Endometrial microvascular endothelial cells (primary cell): ENCODE measurements around the gene MET. TPM values are rescaled to one million over a fixed set of nuclear protein-coding genes. Genes with fewer than 3 reads are reported as not detected.
"Not testable (repeated sequence)": the region's sequence is repeated elsewhere in the genome, so short reads cannot be mapped to it uniquely, and the experiment has no call there.

Experiments
- in situ Hi-C: cut with HindIII; loops from 2 replicates; pipeline ENCODE4 v1.10.0; 2017; ENCODE audit warnings: low sequenced_read_pairs, low pct_unique_long_range_greater_than_20kb; ENCODE audit errors: inconsistent ontology term
- total RNA-seq: library from RNA; depleted of rRNA; stranded (reverse); fragments of >200 nt; gene quantifications from one replicate; pipeline ENCODE4 v1.2.3, GENCODE V29; 2015; ENCODE audit errors: inconsistent ontology term

MET gene
- total RNA-seq, result 32.7 TPM

DNA sequence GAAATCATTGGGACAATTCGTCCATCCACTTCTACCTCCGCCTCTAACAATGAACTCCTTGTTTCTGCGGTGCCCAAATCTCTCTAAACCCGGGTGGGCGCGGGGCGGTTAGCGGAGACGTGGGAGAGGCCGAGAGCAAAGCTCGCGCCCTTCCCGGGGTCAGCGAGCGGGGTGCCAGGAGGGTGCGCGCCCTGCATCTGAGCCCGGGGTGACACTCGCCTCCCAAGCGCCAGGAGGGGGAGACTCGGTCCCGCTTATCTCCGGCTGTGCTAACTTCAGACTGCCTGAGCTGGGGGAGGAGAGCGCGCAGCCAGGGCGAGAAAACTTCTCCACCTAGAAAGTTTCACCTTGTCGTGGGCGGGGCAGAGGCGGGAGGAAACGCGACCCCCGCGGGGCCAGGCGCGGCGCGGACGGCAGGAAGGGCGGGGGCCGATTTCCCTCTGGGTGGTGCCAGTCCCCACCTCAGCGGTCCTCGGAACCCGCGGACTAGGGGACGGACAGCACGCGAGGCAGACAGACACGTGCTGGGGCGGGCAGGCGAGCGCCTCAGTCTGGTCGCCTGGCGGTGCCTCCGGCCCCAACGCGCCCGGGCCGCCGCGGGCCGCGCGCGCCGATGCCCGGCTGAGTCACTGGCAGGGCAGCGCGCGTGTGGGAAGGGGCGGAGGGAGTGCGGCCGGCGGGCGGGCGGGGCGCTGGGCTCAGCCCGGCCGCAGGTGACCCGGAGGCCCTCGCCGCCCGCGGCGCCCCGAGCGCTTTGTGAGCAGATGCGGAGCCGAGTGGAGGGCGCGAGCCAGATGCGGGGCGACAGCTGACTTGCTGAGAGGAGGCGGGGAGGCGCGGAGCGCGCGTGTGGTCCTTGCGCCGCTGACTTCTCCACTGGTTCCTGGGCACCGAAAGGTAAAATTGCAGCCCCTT, at the start of gene MET:
MET (plus strand) TSS at position 516 of the 915 bp plus-strand sequence. CDS start 26,889 bp downstream, outside the sequence.
- in situ Hi-C loops, result no loop called here

DNA sequence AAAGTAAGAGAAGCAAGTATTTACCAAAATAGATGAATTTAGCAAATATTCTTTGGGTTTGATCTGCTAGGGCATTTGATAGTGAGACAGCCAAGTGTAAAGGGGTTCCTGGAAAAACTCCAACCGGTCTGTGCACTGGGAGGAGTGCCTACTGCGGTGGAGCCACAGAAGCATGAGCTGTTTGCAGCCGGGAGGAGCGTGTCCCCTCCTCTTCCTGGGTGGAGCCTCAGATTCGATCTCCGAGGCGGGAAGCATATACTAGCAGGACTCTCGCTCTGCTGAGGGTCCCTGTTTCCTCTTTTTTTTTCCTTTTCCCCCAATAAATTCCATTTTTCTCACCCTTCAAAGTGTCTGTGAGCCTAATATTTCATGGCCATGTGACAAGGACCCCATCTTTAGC, 45.1 kb upstream of the MET start:
- in situ Hi-C loops, result no loop called here

DNA sequence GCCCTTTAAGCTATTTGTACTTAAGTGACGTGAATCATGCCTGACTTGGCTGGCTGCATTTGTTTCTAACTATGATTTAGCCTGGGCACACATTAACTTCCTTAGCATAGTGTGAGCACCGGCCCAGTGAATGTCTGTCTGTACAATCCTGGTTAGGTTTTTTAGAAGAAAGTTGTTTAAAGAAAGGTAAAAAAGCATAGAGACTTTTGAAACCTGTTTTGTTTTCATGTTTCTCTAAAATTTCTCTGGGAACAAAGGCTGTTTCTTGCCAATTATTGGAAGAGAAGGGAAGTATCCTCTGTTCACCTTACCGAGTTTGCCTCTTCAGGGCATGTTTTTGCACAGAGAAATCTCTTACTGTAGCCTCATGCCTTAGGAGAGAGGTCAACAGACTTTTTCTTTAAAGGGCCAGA, 42.9 kb upstream of the MET start:
- in situ Hi-C loops, result no loop called here

DNA sequence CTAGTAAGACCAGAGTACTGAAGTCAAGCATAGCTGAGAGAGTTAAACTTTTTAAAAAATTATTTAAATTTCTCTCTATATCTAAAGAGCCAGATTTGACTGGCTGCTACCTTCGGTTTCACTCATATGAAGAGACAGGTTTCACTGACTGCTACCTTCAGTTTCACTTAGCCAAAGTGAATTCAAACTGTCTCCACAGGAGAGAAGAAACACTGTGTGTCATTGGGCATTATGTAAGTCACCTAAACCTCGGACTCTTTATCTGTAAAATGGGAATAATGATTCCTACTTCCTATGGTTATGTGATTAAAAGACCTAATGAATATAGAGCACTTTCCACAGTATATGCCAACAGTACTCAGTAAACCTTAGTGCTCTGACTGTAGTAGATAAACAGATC, 41.6 kb upstream of the MET start:
- in situ Hi-C loops, result no loop called here

DNA sequence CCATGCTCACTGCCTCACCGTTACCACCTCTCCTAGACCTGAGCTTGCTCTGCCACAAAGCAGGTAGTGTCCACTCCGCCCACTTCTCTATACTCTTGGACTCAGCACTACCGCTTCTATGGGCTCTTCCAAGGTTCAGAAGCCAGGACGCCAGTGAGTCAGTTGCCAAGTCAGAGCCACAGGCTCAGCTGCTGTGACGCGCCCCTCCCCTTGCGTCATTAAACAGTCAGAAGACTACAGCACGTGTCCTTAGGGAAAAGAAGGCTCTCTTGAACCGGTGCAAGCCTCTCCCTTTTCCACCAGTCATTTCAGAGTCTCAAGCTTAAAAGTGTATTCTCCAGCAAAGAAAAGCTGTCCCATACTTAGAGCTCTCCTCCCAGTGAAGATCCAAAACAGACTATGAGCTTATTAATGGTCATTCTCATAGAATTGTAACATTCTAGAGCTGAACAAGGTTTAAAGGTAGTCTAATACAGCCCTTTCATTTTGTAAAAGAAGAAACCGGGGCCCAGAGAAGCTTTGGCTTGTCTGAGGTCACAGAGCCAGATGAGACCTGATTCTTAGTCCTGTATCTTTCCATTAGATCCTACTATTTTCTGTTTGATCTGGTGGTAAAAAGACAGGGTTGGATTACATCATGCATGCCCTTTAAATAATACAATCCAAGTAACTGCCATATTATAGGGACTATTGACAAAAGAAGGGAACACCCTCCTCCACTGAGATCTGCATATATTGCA, 40.9 kb upstream of the MET start:
- in situ Hi-C loops, result no loop called here

DNA sequence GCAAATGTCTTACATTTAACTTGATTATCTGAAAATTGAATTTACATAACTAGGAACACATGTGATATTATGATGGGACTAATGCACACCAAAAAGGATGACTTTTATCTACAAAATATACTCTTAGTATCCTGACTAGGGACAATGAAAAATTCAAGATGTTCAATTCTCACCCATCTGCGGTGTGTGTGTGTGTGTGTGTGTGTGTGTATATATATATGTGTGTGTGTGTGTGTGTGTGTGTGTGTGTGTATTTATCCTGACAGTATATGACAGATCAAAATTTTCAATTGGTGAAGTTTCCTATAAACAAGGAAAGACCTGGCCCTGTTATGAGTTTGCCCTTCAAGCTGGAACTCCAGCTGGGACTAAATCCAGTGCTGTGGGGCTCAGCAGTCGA, 40.3 kb upstream of the MET start:
- in situ Hi-C loops, result no loop called here

DNA sequence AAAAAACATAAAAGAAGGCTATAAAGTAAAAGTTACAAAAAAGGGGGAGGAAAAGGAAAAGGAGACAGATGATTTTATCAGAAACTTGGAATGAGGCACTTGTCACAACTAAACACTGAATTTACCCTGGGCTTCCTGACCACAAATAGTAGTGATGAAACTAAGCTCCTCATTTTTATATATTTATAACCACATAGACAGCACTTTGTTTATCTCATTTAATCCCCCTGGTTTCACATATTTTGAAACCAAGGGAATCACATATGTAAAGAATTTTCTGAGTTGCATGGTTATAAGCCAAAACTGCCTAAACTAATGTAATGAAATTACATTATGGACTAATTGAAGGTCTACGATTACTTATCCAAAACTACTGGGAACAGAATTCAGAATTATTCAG, 39.6 kb upstream of the MET start:
- in situ Hi-C loops, result no loop called here

DNA sequence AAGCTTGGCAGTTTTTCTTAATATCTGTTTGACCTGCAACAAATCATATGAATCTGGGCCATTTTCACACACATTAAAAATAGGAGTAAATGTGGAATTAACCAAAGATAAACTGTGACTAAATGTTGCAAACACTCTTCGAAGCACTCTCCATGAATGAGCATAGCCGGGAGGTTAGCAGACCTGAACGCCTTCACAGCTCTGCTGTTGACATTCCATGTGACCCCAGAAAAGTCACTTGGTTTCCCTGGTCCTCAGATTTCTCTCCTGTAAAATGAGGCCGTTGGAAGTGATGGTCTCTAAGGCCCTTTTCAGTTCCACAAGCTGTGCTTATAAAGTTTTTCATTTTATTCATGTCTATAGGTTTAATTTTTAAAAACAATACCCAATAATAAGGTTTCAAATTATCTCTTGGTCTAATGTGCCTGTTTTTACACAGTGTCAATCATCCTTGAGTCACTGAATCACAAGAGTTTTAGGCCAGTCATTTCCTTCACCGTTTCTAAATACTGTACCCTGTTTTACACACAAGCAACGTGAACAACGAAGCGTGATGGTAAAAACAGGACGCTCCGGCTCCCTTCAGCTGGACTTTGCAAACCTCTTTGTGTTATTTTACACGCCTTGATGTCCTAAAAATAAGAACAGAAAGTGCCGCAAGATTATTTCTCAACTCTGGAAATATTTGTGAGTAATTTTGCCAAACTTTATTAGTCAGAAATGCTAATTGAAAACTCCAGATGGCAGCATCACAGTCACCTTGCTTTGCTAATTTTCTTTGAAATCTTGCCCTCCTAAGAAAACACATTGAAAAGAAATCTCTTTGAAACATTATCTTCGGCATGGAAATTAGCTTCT, 38.6 kb upstream of the MET start:
- in situ Hi-C loops, result no loop called here

DNA sequence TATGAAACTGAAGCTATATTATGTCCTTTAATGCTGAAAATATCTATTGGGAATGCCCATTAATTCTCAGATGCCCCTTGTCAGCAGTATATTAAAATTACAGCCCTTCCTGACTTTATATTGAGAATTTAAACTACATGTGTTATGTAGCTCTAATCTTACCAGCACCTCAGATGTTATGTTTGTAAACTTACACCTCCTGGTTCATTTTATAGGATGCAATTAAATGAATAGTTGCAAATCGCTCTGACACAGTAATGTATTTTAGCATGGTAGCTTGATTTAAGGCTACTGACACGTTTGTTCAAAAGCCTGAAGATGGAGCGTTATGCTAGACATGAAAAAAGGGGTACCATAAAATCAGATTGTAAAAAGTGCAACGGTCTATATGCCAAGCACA, 35.0 kb upstream of the MET start:
- in situ Hi-C loops, result no loop called here

DNA sequence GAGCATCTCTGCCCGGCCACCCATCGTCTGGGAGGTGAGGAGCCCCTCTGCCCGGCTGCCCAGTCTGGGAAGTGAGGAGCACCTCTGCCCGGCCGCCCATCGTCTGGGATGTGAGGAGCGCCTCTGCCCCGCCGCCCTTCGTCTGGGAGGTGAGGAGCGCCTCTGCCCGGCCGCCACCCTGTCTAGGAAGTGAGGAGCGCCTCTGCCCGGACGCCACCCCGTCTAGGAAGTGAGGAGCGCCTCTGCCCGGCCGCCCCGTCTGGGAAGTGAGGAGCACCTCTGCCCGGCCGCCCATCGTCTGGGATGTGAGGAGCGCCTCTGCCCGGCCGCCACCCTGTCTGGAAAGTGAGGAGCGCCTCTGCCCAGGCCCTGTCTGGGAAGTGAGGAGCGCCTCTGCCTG, 33.4 kb upstream of the MET start:
- in situ Hi-C loops, result not testable (repeated sequence)

DNA sequence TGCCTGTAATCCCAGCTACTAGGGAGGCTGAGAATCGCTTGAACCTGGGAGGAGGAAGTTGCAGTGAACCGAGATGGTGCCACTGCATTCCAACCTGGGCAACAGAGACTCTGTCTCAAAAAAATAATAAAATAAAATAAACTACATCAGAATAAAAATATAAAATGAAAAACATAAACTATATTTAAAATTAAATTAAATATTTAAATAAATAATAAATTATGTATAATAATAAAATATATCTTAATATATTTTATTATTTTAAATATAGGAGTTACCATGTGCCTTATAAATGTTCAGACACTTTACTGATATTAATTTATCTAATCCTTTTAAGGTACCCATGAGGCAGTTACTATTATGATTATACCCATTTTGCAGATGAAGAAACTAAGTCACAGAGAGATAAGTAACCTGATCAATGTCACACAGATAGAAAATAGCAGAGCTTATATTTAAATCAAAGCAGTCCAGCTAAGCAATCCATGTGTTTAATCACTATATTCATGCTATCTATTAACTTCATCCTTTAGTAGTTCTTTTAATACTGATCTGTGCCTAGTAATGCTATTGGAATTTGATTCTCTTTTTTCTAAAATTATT, 30.3 kb upstream of the MET start:
- in situ Hi-C loops, result no loop called here

DNA sequence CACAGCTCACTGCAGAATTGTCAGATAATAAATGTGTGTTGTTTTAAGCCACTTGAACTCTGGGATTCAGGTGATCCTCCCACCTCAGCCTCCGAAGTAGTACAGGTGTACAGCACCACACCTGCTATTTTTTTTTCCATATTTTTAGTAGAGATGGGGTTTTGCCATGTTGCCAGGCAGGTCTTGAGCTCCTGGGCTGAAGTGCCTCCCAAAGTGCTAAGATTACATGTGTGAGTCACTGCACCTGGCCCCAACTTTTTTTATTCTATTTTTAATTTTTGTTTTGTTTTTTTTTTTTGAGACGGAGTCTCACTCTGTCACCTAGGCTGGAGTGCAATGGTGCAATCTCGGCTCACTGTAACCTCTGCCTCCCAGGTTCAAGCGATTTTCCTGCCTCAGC, 28.8 kb upstream of the MET start:
- in situ Hi-C loops, result not testable (repeated sequence)

DNA sequence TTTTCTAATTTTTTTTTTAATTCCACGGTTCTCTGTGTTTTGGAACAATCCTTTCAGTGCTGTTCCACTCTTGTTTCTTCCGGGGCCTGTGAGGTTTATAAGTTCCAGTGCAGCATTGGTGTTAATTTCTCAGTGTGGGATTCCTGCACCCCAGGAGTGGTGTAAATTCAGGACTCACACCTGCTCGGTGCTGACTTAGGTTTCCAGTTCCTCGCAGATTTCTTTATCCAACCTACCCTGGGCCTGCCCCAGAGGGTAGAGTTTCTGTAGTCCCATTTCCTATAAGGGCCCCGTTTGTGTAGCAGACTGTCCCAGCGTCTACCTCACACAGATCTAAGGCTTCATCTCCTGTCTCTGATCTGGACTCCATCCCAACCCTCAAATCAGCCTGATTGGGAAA, 27.4 kb upstream of the MET start:
- in situ Hi-C loops, result no loop called here

DNA sequence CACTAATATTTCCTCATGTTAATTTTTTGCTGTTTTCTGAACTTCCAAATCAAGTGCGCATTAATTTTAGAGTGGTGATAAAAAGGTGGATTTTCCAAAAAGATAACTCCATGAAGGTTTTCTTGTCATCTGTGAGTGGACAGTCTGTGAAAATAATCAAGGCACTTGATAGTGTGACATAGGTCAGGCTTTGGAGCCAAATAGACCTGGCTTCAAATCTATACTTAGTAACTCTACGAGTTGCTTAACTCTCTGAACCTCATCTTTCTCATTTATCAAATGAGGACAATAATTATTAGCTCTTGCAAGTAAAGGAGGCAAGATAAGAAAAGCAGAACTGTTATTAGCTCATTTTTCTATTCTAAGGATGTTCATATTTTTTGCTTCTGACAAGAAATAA, 24.7 kb upstream of the MET start:
- in situ Hi-C loops, result no loop called here

DNA sequence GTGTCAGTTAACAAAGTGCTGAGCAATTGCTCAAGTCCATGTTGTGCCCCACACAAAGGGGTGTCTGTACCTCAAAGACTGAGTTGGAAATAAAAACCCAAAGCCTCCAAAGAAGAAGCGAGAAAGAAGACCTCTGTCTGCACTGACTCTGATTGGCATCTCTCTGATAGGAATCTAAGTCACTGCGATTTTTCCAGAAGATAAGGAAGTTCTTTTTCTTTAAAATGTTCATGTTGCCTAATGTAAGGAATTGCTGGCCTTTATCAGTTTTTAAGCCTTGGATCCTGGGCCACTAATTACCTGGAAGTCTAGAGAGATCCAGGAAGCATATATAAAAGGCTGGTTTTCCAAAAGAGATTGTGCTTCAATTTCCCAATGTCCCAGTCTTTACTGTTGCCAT, 24.1 kb upstream of the MET start:
- in situ Hi-C loops, result no loop called here

DNA sequence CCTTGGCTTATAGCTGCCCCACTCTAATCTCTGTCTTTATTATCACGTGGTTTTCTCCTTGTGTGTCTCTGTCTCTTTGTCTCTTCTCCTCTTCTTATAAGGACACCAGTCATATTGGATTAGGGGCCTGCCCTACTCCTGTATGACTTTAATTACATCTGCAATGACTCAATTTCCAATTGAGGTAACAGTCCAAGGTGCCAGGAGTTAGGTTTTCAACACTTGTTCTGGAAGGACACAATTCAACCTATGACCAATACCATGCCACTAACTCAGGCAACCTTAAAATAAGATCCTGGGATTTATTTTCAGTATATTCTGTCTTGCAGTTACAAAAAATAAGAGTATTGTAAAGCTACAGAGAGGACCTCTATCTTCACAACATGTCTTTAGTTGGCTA, 21.6 kb upstream of the MET start:
- in situ Hi-C loops, result no loop called here

DNA sequence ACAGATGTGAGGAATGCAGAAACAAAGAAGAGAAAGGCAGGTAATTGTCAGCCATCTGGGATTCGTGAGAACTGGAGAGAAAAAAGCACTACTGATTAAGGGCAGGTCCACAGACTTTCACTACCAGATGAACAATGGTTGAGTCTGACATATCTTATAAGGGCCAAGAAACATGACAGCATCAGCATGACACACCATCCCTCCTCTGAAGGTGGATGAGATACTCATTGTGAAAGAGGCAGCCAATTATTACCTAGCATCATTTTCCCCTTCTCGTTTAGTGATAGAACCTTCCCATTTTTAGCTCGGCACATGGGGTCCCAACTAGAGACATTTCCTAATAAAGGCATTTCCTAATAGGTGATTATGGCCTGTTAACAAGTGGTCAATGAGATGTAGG, 19.2 kb upstream of the MET start:
- in situ Hi-C loops, result no loop called here

DNA sequence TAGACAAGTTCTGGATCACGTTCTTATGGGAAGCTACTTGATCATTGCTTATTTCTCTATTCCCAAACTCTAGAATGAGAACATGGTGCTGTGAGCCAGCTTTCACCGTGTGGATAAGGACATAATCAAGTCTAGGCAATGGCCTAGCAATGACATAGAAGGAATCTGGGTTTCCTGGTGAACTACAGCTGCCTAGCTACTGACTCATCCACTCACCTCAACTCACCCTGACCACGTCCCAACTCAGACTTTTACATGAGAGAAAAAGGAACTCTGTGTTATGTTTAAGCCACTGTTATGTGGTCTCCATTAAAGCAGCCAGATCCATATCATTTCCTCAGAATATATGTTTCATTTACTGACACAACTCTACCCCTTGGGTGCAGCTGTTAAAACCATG, 18.8 kb upstream of the MET start:
- in situ Hi-C loops, result no loop called here

DNA sequence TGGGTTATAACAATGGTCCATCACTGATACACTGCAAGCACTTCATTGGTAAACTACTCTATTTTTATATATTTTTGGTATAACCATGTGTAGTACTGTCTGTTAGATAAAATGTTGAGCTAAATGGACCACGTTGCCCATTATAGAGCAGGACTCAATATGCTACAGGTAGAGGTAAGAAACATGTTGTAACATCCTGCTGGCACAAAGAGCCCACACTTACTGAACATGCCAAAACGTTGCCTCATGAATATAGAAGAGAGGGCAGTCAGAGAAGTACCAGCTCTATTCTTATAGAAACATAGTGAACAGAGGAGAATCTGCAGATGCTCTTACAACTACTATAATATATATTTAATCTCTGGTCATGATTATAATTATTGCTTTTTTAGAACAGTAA, 18.4 kb upstream of the MET start:
- in situ Hi-C loops, result no loop called here
